PFSK-1 (cell line): ENCODE data around the gene PPARA.

Experiments
- FOXP2 ChIP-seq: optimal IDR thresholded peaks from 2 replicates; pipeline ENCODE3; 2011; ENCODE audit warnings: borderline replicate concordance, control low read depth, inconsistent platforms; ENCODE audit not compliant: insufficient read depth; ENCODE audit errors: extremely low read length, extremely low read depth
- POLR2AphosphoS5 ChIP-seq: IDR thresholded peaks from 2 replicates; pipeline ENCODE4 v1.6.1; 2012; ENCODE audit warnings: low read depth, mild to moderate bottlenecking, control low read depth, low read length, moderate library complexity
- REST ChIP-seq, 2 experiments: IDR thresholded peaks; 2 replicates each; pipeline versions ENCODE4 v1.6.1 to v1.8.0; 2011 to 2012; ENCODE audit warnings: low read depth in 2 of 2, low read length in 2 of 2, control low read depth in 1 of 2, inconsistent platforms in 1 of 2, mild to moderate bottlenecking in 1 of 2, moderate library complexity in 1 of 2; ENCODE audit not compliant: insufficient read depth in 1 of 2
- SIN3A ChIP-seq: IDR thresholded peaks from 2 replicates; pipeline ENCODE4 v1.6.1; 2012; ENCODE audit warnings: mild to moderate bottlenecking, low read length, moderate library complexity, borderline replicate concordance; ENCODE audit not compliant: insufficient read depth
- TAF1 ChIP-seq: IDR thresholded peaks from 2 replicates; pipeline ENCODE4 v1.6.1; 2012; ENCODE audit warnings: low read length, control low read depth, borderline replicate concordance; ENCODE audit not compliant: insufficient read depth

The PPARA gene

DNA sequence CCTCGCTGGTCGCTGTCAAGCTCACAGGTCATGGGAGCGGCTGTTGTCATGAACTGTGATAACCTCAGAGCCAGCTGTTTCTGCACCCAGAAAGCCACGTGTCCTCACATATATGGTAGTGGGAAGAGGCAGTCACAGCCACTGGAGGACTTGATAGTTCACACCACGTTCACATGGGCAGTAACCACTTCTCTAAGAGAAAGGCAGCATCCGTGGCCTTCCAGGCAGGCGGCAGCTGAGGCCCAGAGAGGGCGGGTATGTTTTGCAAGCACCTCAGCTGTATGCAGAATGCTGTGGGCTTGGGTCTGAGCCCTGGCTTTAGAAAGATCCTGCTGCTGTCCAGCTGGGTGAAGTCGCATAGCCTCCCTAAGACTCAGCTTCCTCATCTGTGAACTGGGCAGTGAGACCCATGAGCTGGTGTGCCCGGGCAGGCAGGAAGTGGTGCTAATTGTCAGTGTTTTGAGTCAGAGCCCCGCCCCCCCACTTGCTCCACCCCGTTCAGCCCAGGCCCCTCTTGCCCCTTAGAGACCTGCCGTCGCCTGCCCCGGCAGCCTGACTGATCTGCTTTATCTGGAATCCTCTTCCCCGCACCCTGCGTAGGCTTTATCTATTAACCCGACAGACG, 130.8 kb downstream of the PPARA start:
- TF ChIP-seq POLR2AphosphoS5 (no peak), TAF1 (no peak), SIN3A (no peak), REST (IDR thresholded peaks at IDR 0.05; ENCODE audit: insufficient read depth in 1 of 2, low read depth in 2 of 2, low read length in 2 of 2) (no peak), FOXP2 (no peak)

DNA sequence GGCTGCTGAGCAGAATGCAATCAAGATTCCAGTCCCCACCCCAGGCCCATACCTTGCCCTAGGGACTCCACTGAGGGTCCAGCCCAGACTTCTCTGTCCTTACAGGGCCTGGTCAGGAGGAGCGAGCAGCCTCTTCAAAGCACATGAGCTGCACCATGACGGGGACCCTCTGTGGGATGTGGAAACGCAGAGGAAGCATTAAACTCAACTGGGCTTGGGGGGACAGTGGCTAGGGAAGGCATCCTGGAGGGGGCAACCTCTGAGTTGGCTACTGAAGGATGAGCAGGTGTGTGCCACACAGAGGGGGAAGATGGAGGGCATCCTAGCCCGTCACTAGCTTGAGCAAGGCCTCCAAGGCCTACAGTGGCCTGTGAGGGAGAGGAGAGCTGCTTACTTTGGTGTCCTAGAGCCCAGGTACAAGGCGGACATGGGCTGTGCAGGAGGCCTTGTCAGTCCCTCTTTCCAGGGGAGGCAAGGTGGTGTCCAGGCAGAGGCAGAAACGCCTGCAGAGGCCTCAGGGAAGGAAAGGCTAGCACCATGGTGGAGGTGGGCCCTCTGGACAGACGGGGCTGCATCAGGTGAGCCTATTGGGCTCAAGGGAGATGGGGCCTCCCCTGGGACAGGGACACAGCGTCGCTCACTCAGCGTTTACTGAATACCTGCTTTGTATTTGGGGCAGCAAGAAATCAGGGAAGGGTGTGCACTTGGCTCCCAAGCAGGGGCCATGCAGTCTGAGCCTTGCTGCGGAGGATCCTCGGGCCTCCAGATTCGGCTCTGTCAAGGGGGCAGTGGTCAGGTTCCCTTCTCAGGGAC, 131.7 kb downstream of the PPARA start:
- TF ChIP-seq POLR2AphosphoS5 (no peak), SIN3A (no peak), FOXP2 (no peak), TAF1 (no peak), REST (IDR thresholded peaks at IDR 0.05; ENCODE audit: insufficient read depth in 1 of 2, low read depth in 2 of 2, low read length in 2 of 2) (no peak)

DNA sequence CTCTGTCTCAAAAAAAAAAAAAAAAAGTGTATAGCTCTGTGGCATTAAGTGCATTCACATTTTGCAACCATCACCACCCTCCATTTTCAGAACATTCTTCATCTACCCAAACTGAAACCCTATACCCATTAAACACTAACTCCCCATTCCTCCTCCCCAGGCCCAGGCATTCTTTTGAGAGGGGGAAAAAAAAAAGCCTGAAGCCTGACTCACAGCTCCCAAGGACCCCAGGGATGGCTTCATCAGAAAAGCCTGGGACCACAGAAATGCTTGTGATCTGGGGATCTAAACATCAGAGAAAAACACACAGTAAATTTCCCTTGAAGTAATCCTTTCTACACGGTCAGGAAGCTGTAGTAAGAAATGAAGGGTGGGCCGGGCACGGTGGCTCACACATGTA, 135.7 kb downstream of the PPARA start:
- no peak for TF ChIP-seq SIN3A
- TF ChIP-seq TAF1, result no peak
- no peak for TF ChIP-seq POLR2AphosphoS5
- no peak for TF ChIP-seq REST (IDR thresholded peaks at IDR 0.05; ENCODE audit: insufficient read depth in 1 of 2, low read depth in 2 of 2, low read length in 2 of 2)
- no peak for TF ChIP-seq FOXP2

- TF ChIP-seq SIN3A, result no peak
- no peak for TF ChIP-seq POLR2AphosphoS5
- TF ChIP-seq TAF1, result no peak
- no peak for TF ChIP-seq REST (IDR thresholded peaks at IDR 0.05; ENCODE audit: insufficient read depth in 1 of 2, low read depth in 2 of 2, low read length in 2 of 2)
- no peak for TF ChIP-seq FOXP2
Observed at GRCh38 chr22:46286941-46287872, 136.9 kb downstream of the PPARA start.
